ENCODE results near the gene ACTR2. TPM values are rescaled to one million over a fixed set of nuclear protein-coding genes. Genes with fewer than 3 reads are reported as not detected.

ACTR2 gene
- total and polyA plus RNA-seq, 4 donors = 62.3 to 189 (median 154) TPM

DNA sequence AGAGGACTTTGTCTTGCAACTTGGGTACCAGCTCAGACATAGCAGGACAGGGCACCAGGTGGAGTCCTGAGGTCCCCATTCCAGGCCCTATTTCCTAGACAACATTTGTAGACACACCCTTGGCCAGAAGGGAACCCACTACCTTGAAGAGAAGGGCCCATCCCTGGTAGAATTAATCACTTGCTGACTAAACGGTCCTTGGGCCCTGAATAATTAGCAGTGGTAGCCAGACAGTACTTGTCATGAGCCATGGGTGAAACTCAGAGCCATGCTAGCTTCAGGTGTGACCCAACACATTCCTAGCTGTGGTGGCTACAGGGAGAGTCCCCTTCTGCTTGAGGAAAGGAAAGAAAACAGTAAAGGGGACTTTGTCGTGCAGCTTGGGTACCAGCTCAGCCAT is 28.5 kb upstream of the ACTR2 start:
- H3K4me1 ChIP-seq (ENCODE audit: control insufficient read depth, insufficient read depth, low read length) = peaks cover 6% of the 10 kb centered on the region
- H3K9me3 ChIP-seq (ENCODE audit: control insufficient read depth, insufficient read depth, low read length) = no peaks in the 10 kb centered on the region
- DNase-seq (ENCODE audit: low read depth in 4 of 6, low spot score in 6 of 6) = no peak
- WGBS (ENCODE audit: insufficient coverage) = 68% methylated on average over 2 of the region's 2 CpGs
- H3K27ac ChIP-seq (ENCODE audit: low read depth, low read length) = no peak overlapping the region
- H3K27me3 ChIP-seq (ENCODE audit: control insufficient read depth, insufficient read depth, low read length) = no peaks in the 10 kb centered on the region
- H3K36me3 ChIP-seq (ENCODE audit: control insufficient read depth, insufficient read depth, low read length) = no peaks in the 10 kb centered on the region
- H3K4me3 ChIP-seq (ENCODE audit: low read depth, low read length) = no peak overlapping the region

DNA sequence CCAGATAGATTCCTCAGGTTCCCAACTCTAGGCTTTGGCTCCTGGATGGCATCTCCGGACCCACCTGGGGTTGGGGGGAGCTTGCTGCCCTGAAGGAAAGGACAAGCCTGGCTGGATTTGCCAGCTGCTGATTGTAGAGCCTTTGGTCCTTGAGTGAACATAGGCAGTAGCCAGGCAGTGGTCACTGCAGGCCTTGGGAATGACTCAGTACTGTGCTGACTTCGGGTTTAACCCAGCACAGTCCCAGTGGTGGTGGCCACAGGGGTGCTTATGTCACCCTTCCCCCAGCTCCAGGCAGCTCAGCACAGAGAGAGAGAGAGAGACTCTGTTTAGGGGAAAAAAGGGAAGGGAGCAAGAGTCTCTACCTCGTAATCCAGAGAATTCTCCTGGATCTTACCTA is 27.7 kb upstream of the ACTR2 start:
- no peak for DNase-seq (ENCODE audit: low read depth in 4 of 6, low spot score in 6 of 6)
- Histone ChIP-seq H3K9me3 (ENCODE audit: control insufficient read depth, insufficient read depth, low read length) (no peaks in the 10 kb centered on the region), H3K36me3 (ENCODE audit: control insufficient read depth, insufficient read depth, low read length) (peaks cover 2% of the 10 kb centered on the region), H3K4me3 (ENCODE audit: low read depth, low read length) (no peak overlapping the region), H3K27ac (ENCODE audit: low read depth, low read length) (no peak overlapping the region), H3K4me1 (ENCODE audit: control insufficient read depth, insufficient read depth, low read length) (peaks cover 6% of the 10 kb centered on the region), H3K27me3 (ENCODE audit: control insufficient read depth, insufficient read depth, low read length) (no peaks in the 10 kb centered on the region)
- 92% methylated on average over 2 of the region's 3 CpGs for WGBS (ENCODE audit: insufficient coverage)

DNA sequence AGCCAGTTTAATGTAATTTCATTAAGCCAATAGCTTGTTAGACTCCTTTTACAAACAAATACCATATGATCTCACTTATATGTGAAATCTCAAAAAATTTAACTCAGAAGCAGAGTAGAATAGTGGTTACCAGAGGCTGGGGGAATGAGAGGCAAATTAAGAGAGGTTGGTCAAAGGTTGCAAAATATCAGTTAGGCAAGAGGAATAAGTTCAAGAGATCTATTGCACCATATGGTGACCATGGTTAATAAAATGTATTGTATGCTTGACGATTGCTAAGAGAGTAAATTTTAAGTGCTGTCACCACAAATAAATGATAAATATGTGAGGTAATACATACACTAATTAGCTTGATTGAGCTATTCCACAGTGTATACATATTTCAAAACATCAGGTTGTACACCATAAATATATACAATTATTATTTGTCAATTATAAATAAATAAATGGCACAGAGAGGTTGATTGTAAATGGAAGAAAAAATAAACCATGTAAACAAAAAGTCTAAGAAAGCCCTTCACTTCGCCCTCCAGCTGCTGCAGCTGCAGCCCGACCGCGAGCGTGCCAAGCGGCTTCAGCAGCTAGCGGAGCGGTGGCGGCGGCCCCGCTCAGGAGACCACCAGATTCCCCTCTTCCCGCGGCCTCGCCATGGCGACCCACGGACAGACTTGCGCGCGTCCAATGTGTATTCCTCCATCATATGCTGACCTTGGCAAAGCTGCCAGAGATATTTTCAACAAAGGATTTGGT is 23.0 kb upstream of the ACTR2 start:
- Histone ChIP-seq H3K36me3 (ENCODE audit: control insufficient read depth, insufficient read depth, low read length) (peaks cover 3% of the 10 kb centered on the region), H3K27me3 (ENCODE audit: control insufficient read depth, insufficient read depth, low read length) (no peaks in the 10 kb centered on the region), H3K4me1 (ENCODE audit: control insufficient read depth, insufficient read depth, low read length) (no peaks in the 10 kb centered on the region), H3K27ac (ENCODE audit: low read depth, low read length) (no peak overlapping the region), H3K9me3 (ENCODE audit: control insufficient read depth, insufficient read depth, low read length) (no peaks in the 10 kb centered on the region), H3K4me3 (ENCODE audit: low read depth, low read length) (no peak overlapping the region)
- WGBS (ENCODE audit: insufficient coverage) = 99% methylated on average over 13 of the region's 20 CpGs
- DNase-seq (ENCODE audit: low read depth in 4 of 6, low spot score in 6 of 6) = peak in 2 of 6 donors; percentile 11 to 20

DNA sequence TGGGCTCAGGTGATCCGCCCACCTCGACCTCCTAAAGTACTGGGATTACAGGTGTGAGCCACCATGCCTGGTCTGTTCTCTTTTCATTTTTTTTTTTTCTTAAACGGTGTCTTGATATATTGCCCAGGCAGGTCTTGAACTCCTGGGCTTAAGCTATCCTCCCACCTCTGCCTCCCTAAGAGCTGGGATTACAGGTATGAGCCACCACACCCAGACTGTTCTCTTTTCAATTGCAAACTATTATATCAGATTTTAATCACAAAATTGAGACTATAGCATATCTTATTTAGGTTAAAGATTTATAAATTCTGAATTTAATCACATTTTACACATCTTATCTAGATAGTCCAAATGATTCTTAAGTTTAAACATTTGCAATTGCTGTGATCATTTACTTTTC is 15.5 kb upstream of the ACTR2 start:
- H3K9me3 ChIP-seq (ENCODE audit: control insufficient read depth, insufficient read depth, low read length) = no peaks in the 10 kb centered on the region
- no peaks in the 10 kb centered on the region for H3K4me1 ChIP-seq (ENCODE audit: control insufficient read depth, insufficient read depth, low read length)
- H3K4me3 ChIP-seq (ENCODE audit: low read depth, low read length) = no peak overlapping the region
- no peaks in the 10 kb centered on the region for H3K36me3 ChIP-seq (ENCODE audit: control insufficient read depth, insufficient read depth, low read length)
- H3K27ac ChIP-seq (ENCODE audit: low read depth, low read length) = no peak overlapping the region
- 93% methylated on average over 3 of the region's 3 CpGs for WGBS (ENCODE audit: insufficient coverage)
- no peak for DNase-seq (ENCODE audit: low read depth in 4 of 6, low spot score in 6 of 6)
- no peaks in the 10 kb centered on the region for H3K27me3 ChIP-seq (ENCODE audit: control insufficient read depth, insufficient read depth, low read length)

DNA sequence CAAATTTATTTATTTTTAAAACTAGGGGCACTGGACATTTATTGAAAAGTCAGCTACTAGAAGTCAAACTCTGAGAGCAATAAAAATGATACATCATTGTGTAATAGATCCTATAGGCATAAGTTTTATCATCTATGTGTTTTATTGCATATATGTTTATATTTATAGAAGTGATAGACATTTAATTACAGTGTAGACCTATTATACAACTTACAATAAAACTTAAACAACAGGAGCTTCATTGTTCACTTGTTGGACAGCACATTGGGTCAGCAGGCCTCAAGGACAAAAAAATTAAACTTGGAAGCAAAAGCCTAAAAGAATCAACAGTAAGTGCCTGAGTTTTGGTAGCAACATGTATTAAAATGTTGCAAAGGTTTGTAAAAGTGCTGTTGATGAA is 15.0 kb upstream of the ACTR2 start:
- Histone ChIP-seq H3K27ac (ENCODE audit: low read depth, low read length) (no peak overlapping the region), H3K9me3 (ENCODE audit: control insufficient read depth, insufficient read depth, low read length) (no peaks in the 10 kb centered on the region), H3K4me1 (ENCODE audit: control insufficient read depth, insufficient read depth, low read length) (no peaks in the 10 kb centered on the region), H3K36me3 (ENCODE audit: control insufficient read depth, insufficient read depth, low read length) (no peaks in the 10 kb centered on the region), H3K27me3 (ENCODE audit: control insufficient read depth, insufficient read depth, low read length) (no peaks in the 10 kb centered on the region), H3K4me3 (ENCODE audit: low read depth, low read length) (no peak overlapping the region)
- DNase-seq (ENCODE audit: low read depth in 4 of 6, low spot score in 6 of 6) = no peak

DNA sequence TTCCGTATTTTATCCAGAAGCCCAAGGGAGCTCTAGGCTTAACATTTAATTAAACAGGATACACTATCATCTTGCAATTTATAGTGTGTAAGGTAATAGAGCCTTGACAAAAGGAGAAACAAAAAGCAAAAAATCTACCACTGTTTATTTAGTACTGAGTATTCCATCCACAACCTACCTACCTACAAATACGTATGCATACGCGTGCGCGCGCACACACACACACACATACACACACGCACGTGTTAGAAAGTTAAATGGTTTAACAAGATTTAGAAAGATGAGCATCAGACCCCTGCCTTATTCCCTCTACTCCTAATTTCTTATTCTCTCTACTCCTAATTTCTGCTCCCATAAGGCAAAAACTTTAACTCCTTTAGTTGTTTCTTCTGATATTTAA is 14.6 kb upstream of the ACTR2 start:
- no peaks in the 10 kb centered on the region for H3K9me3 ChIP-seq (ENCODE audit: control insufficient read depth, insufficient read depth, low read length)
- no peaks in the 10 kb centered on the region for H3K27me3 ChIP-seq (ENCODE audit: control insufficient read depth, insufficient read depth, low read length)
- DNase-seq (ENCODE audit: low read depth in 4 of 6, low spot score in 6 of 6) = no peak
- no peak overlapping the region for H3K27ac ChIP-seq (ENCODE audit: low read depth, low read length)
- WGBS (ENCODE audit: insufficient coverage) = no CpG with 5 or more reads among the region's 9 CpGs
- H3K36me3 ChIP-seq (ENCODE audit: control insufficient read depth, insufficient read depth, low read length) = no peaks in the 10 kb centered on the region
- H3K4me3 ChIP-seq (ENCODE audit: low read depth, low read length) = no peak overlapping the region
- H3K4me1 ChIP-seq (ENCODE audit: control insufficient read depth, insufficient read depth, low read length) = no peaks in the 10 kb centered on the region

DNA sequence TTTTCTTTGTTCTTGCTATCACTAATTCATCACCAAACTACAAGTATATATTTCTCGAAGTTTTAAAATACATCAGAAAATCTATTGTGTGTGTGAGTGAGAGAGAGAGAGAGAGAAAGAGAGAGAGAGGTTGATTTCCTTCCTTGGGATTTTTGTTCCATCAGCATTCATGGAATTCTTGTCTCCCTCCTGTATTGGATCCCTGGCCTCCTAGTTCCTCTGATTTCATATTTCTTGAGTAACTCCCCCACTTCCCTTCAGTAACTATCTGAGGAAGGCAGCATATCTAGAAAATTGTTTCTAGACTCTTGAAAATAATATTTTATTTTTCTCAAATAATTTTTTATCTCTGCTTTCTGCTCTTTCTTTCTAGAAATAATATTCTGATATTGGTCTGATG is 13.3 kb upstream of the ACTR2 start:
- no peak for DNase-seq (ENCODE audit: low read depth in 4 of 6, low spot score in 6 of 6)
- Histone ChIP-seq H3K27me3 (ENCODE audit: control insufficient read depth, insufficient read depth, low read length) (no peaks in the 10 kb centered on the region), H3K27ac (ENCODE audit: low read depth, low read length) (no peak overlapping the region), H3K4me3 (ENCODE audit: low read depth, low read length) (no peak overlapping the region), H3K4me1 (ENCODE audit: control insufficient read depth, insufficient read depth, low read length) (no peaks in the 10 kb centered on the region), H3K36me3 (ENCODE audit: control insufficient read depth, insufficient read depth, low read length) (no peaks in the 10 kb centered on the region), H3K9me3 (ENCODE audit: control insufficient read depth, insufficient read depth, low read length) (no peaks in the 10 kb centered on the region)
- no CpG with 5 or more reads among the region's 1 CpG for WGBS (ENCODE audit: insufficient coverage)

DNA sequence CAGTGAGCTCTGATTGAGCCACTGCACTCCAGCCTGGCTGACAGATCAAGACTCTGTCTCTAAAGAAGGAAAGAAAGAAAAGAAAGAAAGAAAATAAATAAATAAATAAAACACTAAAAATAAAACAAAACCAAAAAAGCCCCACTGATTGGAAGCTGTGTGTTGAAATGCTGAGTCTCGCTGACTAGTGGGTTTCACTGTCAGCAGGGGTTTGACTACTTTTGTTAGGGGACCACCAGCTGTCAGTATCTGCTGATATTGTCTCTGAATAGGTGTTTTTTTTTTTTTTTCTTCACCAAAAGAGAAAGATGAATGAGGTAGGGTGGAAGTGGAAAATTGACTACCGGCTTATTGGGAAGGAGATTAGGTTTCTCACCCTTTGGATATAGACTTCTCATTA is 12.8 kb upstream of the ACTR2 start:
- WGBS (ENCODE audit: insufficient coverage) = 83% methylated on average over 1 of the region's 2 CpGs
- DNase-seq (ENCODE audit: low read depth in 4 of 6, low spot score in 6 of 6) = no peak
- H3K27ac ChIP-seq (ENCODE audit: low read depth, low read length) = no peak overlapping the region
- no peaks in the 10 kb centered on the region for H3K9me3 ChIP-seq (ENCODE audit: control insufficient read depth, insufficient read depth, low read length)
- no peaks in the 10 kb centered on the region for H3K27me3 ChIP-seq (ENCODE audit: control insufficient read depth, insufficient read depth, low read length)
- H3K36me3 ChIP-seq (ENCODE audit: control insufficient read depth, insufficient read depth, low read length) = no peaks in the 10 kb centered on the region
- no peak overlapping the region for H3K4me3 ChIP-seq (ENCODE audit: low read depth, low read length)
- H3K4me1 ChIP-seq (ENCODE audit: control insufficient read depth, insufficient read depth, low read length) = no peaks in the 10 kb centered on the region

DNA sequence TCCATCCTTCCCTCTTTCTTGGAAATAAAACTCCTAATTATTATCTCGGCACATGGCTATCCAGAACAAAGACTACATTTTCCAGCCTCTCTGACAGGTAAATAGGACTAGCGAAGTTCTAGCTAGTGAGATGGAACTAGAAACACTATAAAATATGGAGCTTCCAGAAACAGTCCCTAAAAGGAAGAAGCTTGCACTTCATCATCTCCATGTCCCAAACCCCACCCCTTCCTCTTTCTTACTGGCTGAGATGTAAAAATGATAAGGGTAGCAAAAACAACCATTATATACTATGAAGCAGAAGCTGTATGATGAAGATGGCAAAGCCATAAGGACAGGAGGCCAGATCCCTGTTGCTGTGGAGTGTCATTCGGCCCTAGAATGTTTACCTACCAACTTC is 11.7 kb upstream of the ACTR2 start:
- Histone ChIP-seq H3K9me3 (ENCODE audit: control insufficient read depth, insufficient read depth, low read length) (no peaks in the 10 kb centered on the region), H3K4me3 (ENCODE audit: low read depth, low read length) (no peak overlapping the region), H3K27me3 (ENCODE audit: control insufficient read depth, insufficient read depth, low read length) (no peaks in the 10 kb centered on the region), H3K36me3 (ENCODE audit: control insufficient read depth, insufficient read depth, low read length) (no peaks in the 10 kb centered on the region), H3K4me1 (ENCODE audit: control insufficient read depth, insufficient read depth, low read length) (no peaks in the 10 kb centered on the region), H3K27ac (ENCODE audit: low read depth, low read length) (no peak overlapping the region)
- WGBS (ENCODE audit: insufficient coverage) = 100% methylated on average over 2 of the region's 3 CpGs
- no peak for DNase-seq (ENCODE audit: low read depth in 4 of 6, low spot score in 6 of 6)

DNA sequence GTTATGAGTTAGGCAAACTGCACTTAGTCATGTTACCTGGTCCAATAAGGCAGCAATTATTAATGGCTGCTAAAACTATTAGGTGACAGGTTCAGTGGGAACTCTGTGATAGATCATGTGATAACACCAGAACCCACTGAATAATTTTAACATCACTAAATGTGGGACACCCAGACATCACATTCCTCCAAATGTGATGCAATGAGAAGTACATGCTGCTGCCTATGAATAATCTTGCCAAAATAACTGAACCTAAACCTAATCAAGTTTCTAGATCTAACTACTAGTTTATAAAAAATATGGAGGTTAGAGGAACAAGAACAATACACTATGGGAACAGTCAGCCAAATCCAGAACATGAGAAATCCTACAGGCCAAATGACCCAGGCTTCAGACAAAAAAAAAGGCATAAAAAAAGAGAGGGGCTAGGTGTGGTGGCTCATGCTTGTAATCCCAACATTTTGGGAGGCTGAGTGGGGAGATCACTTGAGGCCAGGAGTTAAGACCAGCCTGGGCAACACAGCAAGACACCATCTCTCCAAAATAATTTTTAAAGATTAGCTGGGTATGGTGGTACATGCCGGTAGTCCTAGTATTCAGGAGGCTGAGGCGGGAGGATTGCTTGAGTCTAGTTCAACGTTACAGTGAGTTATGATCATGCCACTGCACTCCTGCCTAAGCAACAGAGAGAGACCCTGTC is 7.0 kb upstream of the ACTR2 start:
- H3K4me1 ChIP-seq (ENCODE audit: control insufficient read depth, insufficient read depth, low read length) = no peaks in the 10 kb centered on the region
- no peak overlapping the region for H3K27ac ChIP-seq (ENCODE audit: low read depth, low read length)
- WGBS (ENCODE audit: insufficient coverage) = no CpG with 5 or more reads among the region's 3 CpGs
- DNase-seq (ENCODE audit: low read depth in 4 of 6, low spot score in 6 of 6) = no peak
- H3K4me3 ChIP-seq (ENCODE audit: low read depth, low read length) = no peak overlapping the region
- no peaks in the 10 kb centered on the region for H3K27me3 ChIP-seq (ENCODE audit: control insufficient read depth, insufficient read depth, low read length)
- H3K9me3 ChIP-seq (ENCODE audit: control insufficient read depth, insufficient read depth, low read length) = no peaks in the 10 kb centered on the region
- no peaks in the 10 kb centered on the region for H3K36me3 ChIP-seq (ENCODE audit: control insufficient read depth, insufficient read depth, low read length)

Data from spinal cord (tissue), 10 donors.